HL-60/S4 (cell line): ENCODE data around the gene ATRX.
"Not testable (repeated sequence)": the region's sequence is repeated elsewhere in the genome, so short reads cannot be mapped to it uniquely, and the experiment has no call there.

Source experiments
- in situ Hi-C: fragments of 300-500 bp; cut with MboI; formaldehyde crosslinking; loops from 2 replicates; pipeline ENCODE4 v1.14.3; 2022; ENCODE audit warnings: low sequenced_read_pairs

ATRX gene

DNA sequence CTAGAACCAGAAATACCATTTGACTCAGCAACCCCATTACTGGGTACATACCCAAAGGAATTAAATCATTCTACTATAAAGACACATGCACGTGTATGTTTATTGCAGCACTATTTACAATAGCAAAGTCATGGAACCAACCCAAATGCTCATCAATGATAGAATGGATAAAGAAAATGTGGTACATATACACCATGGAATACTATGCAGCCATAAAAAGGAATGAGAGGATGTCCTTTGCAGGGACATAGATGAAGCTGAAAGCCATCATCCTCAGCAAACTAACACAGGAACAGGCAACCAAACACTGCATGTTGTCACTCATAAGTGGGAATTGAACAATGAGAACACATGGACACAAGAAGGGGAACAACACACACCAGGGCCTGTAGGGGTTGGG is 285.9 kb downstream of the ATRX start:
- in situ Hi-C loops, result not testable (repeated sequence)

DNA sequence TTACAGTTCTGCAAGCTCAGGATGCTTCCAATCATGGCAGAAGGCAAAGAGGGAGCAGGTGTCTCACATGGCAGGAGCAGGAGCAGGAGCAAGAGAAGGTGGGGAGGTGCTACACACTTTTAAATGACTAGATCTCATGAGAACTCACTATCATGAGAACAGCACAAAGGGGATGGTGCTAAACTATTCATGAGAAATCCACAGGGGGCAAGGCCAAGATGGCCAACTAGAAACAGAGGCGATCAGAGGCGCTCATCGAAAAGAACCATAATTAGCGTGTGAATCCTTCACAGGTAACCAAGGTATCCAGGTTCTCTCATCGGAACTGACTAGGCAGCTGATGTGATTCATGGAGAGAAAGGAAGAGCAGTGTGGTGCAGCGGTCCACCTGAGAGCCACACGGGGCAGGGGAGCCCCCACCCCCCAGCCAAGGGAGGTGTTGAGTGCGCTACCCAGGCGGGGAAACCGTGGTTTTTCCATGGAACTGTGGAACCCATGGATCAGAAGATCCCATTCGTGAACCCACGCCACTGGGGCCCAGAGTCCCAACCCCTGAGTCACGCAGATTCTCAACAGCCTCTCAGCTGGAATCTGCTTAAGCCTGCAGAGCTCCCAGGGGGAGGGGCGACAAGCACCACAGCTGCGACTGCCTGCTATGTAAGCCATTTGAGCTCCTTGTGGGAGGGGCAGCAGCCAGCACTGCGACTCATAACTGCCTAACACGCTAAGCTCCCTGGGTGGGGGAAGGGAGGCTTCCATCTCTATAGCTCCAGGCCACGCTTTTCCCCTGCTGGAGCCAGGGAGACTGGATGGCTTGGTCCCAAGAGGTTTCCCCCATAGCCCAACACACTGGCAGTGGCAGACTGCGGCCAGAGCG is 292.1 kb downstream of the ATRX start:
- in situ Hi-C loops, result no loop called here

- in situ Hi-C loops, result no loop called here
Measured at GRCh38 chrX:77484045-77484444, 302.0 kb downstream of the ATRX start.

GRCh38 chrX:77455437-77455836 is 330.6 kb downstream of the ATRX start:
- in situ Hi-C loops, result no loop called here
